ENCODE results near the gene TMEM259.
"Not testable (repeated sequence)": the region's sequence is repeated elsewhere in the genome, so short reads cannot be mapped to it uniquely, and the experiment has no call there.

TMEM259 gene

DNA sequence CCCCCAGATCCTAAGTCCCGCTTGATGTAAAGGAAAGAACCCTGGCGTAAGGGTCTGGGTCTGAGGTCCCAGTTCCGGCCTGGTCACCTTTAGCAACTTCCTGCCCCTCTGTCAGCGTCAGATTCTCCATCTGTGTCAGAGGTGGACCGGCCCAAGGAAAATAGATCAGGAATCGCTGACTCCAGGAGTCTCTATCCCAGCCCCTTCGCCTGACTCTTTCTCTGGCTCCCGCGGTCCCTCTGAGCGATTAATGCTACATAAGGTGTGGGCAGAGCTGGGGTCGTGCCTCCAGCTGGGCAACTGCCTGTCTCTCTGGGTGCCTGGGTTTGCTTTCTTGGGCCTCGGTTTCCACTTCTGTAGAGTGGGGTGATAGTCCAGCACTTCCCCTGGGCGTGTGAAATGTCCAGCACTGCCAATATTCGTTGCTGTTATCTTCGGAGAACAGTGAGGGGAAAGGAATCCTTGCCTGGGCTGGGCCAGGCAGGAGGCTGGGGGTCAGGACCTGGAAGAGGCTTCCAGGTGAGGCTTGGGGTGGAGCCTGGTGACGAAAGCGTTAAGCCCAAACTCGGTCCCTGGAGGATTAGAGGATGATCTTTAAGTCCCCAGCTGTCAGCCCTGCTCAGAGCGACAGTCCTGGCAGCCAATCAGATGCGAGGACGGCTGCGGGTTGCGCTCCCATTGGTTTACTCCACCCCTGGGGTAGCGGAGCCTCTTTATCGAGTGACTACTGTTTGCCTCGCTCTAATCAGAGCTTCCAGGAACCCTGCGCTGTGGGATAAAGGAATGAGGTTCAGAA lies 19.8 kb upstream of the TMEM259 start:
- in situ Hi-C loops (cut with HindIII; ENCODE audit: low sequenced_read_pairs): no loop called here

DNA sequence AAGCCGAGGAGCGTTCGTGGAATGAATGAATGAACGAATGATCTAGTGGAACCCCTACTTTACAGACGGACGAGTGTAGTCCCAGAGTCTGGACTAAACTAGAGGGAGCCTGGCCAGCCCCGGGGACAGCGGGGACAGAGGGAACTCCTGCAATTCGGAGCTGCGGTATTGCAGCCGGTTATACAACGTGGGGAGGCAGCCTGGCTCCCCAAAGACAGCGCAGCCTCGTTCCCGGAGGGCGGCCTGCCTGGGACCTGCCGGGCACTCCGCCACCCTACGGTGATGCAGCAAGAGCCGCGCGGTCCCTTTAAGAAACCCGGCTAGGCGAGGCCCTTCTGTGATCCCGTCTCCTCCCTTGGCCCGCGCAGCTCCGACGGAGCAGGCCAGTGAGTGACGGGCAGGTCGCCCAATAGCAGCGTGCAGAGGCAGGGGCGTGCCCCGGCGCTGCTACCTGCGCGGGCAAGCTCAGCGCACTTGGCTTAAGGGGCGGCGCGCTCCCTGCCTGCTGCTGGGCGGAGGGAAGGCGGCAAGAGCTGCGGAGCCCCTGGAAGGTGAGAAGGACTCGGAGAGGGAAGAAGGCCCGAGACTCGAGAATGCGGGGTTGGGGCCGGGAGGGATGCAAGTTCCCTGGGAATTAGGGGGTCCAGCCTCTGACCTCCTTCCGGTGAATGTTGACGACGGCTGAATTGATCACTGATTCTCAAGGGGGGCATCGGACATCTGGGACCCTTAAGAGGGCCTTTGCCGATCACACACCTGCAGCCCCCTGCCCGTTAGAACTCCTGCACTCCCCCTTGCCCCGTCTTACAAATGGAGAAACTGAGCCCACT lies 18.9 kb upstream of the TMEM259 start, which contains the start of gene ABCA7:
Gene ABCA7 (plus strand): TSS at position 462 of the 830 bp plus-strand sequence. CDS start 1,255 bp downstream, outside the sequence.
- in situ Hi-C loops (cut with HindIII; ENCODE audit: low sequenced_read_pairs): no loop called here

DNA sequence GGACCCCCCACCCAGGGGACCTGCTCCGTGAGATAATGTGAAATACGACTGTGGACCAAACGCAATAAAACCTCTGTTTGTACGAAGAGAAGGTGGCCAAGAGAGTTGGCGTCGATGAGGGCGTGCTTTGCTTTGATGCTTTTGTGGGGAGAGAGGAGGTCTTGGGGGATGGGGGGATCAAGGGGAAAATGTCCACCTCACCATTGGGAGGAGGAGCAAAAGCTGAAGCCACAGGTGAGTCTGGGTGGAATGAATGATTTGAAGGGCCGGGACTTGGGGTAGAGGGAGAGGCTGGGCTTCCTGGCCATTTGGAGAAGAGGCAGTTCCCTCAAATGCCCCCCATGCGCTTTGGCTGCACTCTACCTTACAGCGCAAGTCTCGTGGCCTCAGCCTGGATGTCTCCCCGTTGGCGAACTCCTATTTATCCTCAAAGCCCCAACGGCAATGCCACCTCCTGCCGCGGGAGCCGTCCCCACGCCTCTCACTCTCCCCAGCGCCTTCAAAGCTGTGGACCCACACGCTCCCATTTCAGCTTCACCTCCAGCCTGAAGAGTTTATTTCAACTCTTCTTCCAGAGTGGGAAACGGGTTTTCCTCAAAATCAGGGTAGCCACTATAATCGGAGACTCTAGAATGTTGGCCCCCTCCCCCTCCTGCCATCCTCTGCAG lies 18.2 kb upstream of the TMEM259 start:
- in situ Hi-C loops (cut with HindIII; ENCODE audit: low sequenced_read_pairs): no loop called here

DNA sequence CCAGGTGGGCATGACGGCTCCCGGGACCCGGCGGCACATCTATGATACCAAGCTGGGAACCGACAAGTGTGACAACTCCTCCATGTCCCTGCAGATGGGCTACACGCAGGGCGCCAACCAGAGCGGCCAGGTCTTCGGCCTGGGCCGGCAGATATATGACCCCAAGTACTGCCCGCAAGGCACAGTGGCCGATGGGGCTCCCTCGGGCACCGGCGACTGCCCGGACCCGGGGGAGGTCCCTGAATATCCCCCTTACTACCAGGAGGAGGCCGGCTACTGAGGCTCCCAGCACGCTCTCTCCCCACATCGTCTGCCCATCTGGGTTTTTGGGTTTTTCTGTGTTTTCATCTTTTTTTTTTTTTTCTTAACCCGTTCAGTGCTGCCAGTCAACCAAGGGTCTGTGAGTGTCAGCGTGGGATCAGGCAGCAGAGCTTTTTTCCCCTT lies 16.7 kb upstream of the TMEM259 start:
- in situ Hi-C loops (cut with HindIII; ENCODE audit: low sequenced_read_pairs): no loop called here

DNA sequence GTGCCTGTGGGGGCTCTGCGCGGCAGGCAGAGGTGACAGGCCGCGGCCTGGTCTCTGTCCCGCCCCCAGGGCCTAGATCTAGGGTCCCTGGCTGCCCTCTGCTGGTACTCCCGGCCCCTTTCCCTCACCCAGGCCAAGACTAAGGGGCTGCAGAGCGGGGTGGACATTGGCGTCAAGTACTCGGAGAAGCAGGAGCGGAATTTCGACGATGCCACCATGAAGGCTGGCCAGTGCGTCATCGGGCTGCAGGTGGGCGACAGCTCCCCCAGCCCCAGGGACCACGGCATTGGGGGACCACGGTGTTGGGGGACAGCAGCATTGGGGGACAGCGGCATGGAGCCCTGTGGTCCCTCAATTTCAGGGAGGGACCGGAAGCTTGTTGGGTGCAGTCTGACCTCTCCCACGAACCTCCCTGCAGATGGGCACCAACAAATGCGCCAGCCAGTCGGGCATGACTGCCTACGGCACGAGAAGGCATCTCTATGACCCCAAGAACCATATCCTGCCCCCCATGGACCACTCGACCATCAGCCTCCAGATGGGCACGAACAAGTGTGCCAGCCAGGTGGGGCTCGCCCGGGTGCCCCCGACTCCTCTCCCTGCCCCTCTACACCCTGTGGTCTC lies 15.2 kb upstream of the TMEM259 start:
- in situ Hi-C loops (cut with HindIII; ENCODE audit: low sequenced_read_pairs): no loop called here

DNA sequence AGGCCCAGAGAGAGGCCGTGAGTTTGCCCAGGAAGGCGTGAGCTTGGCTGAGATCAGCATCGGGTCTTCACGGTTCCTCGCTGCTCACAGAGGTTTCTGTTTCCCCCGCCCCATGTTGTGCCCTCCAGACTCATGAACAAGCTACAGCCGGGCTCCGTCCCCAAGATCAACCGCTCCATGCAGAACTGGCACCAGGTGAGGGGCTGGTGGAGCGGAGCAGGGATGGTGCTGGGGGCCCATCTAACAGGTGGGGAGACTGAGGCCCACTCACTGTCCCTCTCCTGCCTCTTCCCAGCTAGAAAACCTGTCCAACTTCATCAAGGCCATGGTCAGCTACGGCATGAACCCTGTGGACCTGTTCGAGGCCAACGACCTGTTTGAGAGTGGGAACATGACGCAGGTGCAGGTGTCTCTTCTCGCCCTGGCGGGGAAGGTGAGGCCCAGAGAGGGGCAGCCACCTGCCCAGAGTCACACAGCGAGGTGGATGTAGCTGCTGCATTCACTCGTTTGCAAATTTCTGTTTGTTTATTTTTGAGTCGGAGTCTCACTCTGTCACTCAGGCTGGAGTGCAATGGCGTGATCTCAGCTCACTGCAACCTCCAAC lies 11.4 kb upstream of the TMEM259 start:
- in situ Hi-C loops (cut with HindIII; ENCODE audit: low sequenced_read_pairs): no loop called here

DNA sequence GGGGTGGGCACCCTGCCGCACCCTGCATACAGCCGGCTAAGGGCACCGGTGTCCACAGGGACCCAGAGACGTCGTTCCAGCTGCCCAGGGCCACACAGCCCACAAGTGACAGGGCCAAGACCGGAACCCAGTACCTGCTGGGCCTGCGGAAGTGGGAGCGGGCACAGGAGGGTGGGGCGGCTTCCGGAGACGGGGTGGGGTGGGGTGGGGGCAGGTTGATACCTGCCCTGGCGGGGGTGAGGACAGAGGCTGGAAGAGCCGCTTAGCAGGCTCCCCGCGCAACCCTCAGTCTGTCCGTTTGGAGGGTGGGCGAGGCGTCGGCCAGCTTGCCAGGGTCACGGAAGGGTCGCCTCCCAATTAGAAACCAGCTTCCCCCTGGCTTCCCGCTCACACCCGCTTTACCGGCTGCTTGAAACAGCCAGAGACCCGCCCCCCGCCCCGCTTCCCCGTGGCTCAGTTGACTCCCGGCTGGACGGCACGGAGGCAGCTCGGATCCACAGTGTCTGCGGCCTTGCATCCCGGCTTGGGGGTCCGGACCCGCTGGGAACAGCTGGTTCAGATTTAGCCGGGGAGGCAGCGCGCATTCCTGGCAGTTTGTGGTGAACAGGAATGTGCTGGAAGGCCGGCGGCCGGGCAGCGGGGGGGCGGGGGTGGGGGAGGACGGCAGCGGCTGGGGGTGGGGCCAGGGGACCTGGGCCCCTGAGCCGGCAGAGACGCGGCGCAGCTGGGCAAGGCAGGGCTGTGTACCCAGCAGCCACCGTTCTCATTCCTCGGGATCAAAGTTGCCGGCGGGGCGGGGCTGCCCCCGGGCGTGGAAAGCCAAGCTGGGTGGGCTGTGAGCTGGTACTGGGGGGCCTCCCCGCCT lies 7.4 kb upstream of the TMEM259 start:
- in situ Hi-C loops (cut with HindIII; ENCODE audit: low sequenced_read_pairs): no loop called here

DNA sequence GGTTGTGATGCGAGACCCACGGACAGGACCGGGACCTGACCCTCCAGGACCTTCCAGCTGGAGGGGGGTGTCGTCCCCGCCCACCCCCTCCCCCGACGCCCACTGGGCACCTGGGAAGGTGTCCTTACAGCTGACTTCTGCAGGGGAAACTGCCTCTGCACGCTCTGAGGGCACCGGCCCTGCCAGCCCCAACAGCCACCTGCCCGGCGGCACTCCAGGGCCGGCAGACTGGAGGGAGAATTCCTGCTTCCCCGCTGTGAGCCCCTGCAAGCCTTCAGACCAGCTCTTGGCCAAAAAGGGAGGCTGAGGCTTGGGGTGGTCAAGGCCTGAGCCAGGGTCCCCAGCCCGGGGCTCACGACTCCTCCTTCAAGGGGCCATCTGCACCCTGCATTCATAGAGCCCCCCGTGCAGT lies 6.7 kb upstream of the TMEM259 start:
- in situ Hi-C loops (cut with HindIII; ENCODE audit: low sequenced_read_pairs): no loop called here

DNA sequence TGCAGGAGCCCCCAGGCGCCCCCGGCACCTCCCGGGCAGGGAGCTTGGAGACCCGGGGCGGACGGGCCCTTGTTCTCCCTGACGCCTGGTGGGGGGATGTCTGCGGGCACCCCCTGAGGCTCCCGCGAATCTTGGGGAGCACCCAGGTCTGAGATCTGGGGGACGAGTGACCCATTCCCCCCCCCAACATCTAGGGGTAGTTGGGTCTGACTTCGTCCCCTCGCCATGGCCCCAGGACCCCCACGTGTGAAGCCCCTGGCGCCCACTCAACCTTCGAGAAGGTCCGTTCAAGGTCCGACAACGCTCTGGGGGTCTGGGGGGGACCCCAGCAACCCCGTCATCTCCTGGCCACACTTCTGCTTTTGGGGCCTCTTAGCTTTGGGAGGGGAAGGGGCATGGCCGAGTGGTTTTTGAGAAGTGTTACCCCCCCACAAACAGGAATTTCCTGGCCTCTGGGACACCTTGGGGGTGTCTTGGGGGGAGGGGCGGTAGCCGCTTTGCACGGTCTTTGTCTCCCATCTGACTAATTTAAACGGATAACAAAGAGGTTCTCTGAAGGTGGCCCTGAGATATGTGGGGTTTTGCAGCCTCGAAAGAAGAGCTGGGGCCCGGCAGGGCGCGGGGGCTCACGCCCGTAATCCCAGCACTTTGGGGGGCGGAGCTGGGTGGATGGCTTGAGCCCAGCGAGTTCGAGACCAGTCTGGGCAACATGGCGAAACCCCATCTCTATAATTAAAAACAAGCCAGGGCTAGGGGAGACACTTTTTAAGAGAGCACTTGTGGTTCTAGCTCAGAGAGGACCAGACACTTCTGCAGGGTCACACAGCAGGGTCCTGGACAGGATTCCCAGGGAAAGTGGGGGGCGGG lies 6.1 kb upstream of the TMEM259 start:
- in situ Hi-C loops (cut with HindIII; ENCODE audit: low sequenced_read_pairs): no loop called here

DNA sequence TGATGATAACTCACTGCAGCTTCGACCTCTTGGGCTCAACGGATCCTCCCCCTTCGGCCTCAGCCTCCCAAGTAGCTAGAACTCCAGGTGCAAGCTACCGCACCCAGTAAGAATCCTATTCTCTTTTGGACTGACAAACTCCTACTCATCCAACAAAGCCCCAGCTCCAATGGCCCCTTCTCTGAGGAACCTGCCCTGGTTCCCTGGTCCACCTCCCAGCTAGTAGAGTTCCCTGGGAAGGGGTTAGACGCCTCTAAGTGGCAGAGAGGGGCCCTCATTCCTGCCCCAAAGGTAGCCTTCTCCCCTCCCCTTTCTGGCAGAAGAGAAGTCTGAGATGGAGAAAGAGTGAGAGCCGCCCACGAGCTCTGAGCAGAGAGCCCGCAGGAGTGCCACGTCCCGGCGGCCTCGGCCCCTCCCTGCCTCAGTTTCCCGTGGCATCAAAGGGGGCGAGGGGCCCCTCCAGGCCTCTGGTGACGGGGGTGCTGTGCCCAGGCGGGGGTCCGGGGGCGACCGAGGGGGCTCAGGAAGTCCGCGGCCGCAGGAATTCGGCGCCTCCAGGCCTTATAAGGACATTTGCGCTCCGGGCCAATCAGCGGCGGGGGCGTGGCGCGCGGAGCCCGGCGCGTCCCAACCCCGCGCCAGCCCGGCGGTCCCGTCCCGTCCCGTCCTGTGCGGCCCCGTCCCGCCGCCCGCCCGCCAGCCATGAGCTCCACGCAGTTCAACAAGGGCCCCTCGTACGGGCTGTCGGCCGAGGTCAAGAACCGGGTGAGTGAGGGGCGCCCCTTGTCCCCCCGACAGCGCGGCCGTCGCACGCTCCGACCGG lies 5.2 kb upstream of the TMEM259 start, which contains the start of gene CNN2:
Gene CNN2 (plus strand): TSS at position 649 of the 823 bp plus-strand sequence. CDS start 54 bp downstream, at position 703.
- in situ Hi-C loops (cut with HindIII; ENCODE audit: low sequenced_read_pairs): no loop called here

DNA sequence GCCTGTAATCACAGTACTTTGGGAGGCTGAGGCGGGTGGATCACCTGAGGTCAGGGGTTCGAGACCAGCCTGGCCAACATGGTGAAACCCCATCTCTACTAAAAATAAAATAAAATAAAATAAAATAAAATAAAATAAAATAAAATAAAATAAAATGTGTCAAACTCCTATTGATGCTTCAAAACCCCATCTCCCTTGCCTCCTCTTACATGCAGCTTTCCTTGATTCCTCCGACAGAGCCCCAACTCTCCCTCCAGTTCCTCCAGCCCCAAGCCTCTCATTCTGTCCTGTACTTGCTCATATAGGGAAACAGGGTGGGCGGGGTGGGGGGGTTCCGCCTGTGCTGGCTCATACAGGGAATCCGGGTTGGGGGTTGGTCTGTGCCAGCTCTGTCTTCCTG lies 4.2 kb upstream of the TMEM259 start:
- in situ Hi-C loops (cut with HindIII; ENCODE audit: low sequenced_read_pairs): not testable (repeated sequence)

DNA sequence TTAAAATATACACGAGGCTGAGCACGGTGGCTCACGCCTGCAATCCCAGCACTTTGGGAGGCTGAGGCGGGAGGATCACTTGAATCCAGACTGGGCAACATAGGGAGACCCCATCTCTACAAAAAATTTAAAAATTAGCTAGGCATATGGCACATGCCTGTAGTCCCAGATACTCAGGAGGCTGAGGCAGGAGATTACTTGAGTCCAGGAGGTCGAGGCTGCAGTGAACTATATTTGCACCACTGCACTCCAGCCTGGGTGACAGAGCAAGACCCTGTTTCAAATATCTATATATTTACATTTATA lies 2.9 kb upstream of the TMEM259 start:
- in situ Hi-C loops (cut with HindIII; ENCODE audit: low sequenced_read_pairs): not testable (repeated sequence)

DNA sequence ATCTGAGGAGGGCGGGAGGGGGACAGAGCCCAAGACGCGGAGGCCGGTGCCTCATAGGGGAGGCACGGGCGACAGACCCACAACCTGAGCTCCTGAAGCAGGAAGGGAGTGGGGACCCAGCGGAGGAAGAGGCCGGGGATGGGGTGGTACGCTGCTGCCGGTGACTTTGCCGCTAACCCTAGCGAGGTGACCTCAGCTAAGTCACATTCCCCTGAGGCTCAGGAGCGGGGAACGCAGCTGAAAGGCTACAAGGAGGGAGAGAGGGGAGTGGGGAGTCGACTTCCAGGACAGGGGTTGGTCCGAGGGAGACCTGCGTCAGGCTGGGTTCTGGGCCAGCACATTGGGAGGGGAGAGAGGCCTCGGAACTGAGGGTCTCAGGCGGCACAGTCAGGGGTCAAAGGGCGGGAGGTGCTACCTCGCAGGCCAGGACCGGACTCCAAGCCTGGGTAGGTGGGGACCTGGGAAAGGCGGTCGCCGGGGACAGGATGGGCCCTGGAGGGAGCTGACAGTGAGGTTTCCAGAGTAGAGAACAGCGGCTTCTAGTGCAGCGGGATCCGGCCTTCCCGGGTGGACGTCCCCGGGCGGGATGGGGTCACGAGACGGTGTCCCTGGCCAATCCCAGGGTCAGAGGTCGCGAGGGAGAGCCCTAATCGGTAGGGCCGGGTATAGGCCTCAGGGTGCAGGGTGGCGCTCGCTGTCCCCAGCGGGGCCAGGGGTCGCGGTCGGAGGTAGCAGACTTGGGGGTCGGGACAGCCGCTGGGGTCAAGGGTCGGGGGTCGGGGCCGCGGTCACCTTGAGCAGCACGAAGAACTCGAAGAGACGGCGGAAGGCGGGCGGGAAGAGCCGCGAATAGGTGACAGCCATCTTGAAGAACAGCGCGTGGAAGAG lies 699 bp downstream of the TMEM259 start:
- in situ Hi-C loops (cut with HindIII; ENCODE audit: low sequenced_read_pairs): no loop called here

DNA sequence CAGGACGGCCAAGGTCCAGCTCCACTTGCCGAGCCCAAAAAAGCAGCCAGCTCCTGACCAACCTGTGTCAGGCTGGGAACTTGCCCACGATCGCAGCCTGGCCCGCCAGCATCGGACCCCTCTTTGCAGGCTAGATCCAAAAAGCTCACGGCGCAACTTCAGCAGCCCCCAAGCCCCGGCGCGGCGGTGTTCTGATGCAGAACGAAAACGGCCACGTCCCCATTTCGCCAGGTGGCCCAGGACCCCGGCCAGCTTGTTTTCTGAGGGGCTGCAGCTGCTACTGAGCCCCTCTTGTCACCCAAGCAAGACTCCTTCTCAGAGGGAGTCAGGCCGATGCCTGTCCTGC lies 1.3 kb downstream of the TMEM259 start:
- in situ Hi-C loops (cut with HindIII; ENCODE audit: low sequenced_read_pairs): no loop called here

DNA sequence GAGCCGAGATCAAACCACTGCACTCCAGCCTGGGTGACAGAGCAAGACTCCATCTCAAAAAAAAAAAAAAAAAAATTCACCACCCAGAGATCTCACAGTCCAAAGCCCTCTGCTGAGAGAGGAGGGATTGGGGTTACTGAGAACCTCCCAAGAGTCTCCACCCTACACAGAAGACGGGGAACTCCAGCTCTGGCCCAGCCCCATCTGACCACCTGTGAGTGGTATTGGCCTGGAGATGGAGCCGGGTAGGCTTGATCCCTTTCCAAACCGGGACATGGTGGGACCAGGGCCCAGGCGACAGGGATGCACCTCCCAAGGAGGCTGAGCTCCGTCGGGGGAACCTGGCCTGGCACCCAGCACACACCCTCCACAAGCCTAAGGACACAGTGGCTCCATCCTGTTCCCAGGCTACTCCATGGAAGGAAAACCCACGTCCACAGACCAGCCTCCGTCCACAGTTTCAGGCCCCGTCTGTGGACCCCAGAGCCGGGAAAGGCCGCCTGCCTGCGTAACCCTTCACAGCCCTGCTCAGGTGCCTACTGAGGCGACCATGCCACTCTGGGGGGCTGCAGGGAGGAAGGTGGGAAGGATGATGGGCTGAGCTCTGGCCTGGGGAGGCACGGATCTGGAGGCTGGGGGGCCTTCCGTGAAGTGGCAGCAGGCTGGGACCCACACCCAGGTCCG lies 1.8 kb downstream of the TMEM259 start:
- in situ Hi-C loops (cut with HindIII; ENCODE audit: low sequenced_read_pairs): no loop called here

DNA sequence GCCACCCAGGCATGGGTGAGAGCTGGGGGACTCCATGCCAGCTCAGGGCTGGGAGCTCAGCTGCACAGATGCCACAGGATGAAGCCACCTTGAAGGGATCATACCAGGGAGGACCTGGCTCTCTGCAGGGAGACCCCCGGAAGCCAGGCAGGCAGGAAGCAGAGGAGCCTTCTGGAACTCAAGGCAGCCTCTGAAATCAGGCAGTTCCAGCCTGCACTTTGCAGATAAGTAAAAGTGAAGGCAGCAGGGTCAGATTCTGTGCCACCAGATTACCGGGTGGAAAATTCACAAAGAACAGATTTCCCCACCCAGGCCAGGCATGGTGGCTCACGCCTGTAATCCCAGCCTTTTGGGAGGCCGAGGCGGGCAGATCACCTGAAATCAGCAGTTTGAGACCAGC lies 2.5 kb downstream of the TMEM259 start:
- in situ Hi-C loops (cut with HindIII; ENCODE audit: low sequenced_read_pairs): no loop called here
